Activated CD4-positive, CD25-positive, alpha-beta regulatory T cell (primary cell): ENCODE data around the gene ZNF814.
"Not testable (repeated sequence)": the region's sequence is repeated elsewhere in the genome, so short reads cannot be mapped to it uniquely, and the experiment has no call there.

ENCODE experiments used
- DNase-seq, 4 experiments: peaks; one replicate each; lab custom pipeline; 2025; lab: John Stamatoyannopoulos, UW

Gene ZNF814

DNA sequence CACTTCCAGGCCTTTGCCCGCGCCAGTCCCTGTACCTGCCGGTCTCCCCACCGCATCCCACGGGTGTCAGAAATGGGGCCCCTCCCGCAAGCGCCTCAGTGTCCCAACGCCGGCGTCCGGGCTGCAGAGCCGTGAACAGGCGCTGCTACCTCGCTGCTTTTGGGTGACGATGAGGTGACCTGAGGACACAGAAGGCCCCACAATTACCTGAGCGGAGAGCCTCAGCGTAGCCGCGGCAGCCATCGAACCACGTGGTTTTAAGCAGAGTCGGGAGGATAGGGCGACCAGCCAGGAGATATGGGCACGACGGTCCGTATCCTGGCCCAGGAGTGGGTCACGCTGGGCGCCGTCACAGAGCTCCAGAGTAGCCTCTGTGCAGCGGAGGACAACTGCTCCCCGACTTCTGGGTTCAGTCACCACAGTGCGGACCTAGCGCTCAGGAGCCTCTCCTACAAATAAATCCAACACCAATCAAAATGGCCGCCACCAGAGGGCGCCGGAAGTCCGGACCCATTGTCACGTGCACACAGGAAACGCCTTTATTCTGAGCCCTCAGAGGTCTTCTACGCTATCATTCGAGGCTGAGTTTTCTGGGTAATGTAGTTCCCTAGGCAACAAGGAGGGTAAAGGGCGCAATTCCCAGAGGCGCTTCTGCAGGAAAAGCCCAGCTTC lies at the start of gene ZNF814:
Gene ZNF814, minus strand, starts transcription at position 478 of the 672 bp plus-strand sequence. Its CDS starts 235 bp downstream, at position 243.
- DNase-seq: peak; percentile 40 to 68 (median 58)

- no peak for DNase-seq
These were observed 46.9 kb upstream of the ZNF814 start for GRCh38 chr19:57935731-57936130.

- DNase-seq: no peak
These were observed 46.2 kb upstream of the ZNF814 start, which contains the start of gene ZNF418 for GRCh38 chr19:57934820-57935665. ZNF418 (minus strand) TSS chr19:57935402; CDS start chr19:57933822, 1,580 bp downstream.

- DNase-seq: no peak
These were observed 38.8 kb upstream of the ZNF814 start for GRCh38 chr19:57927587-57927986.

- peak; percentile 51 to 69 (median 63) for DNase-seq
These were observed 27.5 kb upstream of the ZNF814 start, which contains the start of gene ZNF417 for GRCh38 chr19:57916168-57916995. ZNF417 (minus strand) TSS chr19:57916592; CDS start chr19:57916411, 181 bp downstream.

DNA sequence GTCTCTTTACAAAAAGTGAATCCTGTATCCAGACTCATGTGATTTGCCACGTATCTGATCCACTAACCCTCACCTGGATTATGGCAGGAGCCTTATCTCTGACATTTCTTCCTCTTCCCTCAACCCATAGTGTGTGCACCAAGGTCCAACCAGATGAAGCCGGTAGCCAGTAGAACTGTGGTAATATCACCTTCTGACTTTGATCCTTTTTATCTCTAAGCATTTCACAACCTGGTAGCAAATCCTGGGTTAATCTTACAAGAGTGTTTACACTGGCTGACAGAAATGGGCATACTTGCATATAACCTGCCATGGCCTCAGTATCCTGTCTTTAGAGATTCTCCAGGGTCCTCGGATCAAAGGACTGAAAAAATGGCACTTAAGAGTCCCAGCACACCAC lies 25.7 kb upstream of the ZNF814 start:
- no peak for DNase-seq

DNA sequence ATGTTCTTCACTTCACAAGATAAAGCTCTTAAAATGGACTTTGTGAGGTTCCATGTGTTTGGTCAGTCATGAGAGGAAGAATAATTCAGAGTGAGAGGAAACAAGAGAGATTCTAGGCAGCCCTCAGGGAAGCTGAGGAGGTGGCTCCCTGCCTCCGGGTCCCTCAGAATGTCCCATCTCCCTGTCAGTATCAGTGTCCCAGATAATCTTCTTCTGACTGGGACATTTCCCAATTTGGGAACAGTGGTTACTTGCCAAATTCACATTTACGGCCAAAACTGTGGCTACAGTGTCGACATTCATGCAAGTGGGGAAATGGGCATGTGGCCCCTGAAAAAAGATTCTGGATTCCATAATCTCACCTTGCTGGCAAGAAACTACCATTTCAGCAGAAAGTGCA lies 18.6 kb upstream of the ZNF814 start:
- DNase-seq: no peak

DNA sequence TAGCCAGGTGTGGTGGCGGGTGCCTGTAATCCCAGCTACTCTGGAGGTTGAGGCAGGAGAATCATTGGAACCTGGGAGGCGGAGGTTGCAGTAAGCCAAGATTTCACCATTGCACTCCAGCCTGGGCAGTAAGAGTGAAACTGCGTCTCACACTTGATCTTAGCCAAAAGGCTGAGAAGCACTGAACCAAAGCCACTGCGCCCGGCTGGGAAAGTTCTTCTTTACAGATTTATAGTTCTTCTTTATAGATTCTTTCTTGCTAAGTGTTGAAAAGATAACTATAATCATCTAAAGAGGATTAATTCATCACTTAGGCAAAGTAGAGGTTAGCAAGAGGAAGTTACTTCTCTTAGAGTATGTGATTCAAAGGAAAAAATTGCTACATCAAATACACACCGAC lies 16.4 kb upstream of the ZNF814 start:
- DNase-seq: no peak

DNA sequence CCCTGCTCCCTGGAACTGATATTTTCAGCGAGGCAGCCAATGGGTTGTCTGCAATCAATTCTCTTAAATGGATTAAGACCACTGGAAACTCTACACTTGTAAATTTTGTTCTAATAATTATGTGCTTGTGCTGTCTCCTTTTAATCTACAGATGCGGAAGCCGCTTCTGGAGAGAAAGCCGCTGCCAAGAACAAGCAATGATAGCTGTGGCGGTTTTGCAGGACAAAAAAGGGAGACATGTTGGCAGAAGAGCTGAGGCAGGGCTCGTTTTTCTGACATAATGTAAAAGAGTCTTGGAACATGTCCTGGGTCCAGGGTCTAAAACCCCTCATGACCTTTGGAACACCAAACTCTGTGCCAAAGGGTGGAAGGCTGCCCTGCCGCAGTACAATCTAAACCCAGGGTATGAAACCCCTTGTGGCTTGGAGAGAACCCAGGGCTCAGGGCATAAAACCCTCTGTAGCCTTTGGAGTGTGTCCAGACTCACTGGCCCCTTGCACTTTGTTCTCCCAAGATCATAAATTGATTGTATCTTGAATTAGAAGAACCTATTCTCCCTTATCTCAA lies 14.9 kb upstream of the ZNF814 start:
- DNase-seq: no peak

DNA sequence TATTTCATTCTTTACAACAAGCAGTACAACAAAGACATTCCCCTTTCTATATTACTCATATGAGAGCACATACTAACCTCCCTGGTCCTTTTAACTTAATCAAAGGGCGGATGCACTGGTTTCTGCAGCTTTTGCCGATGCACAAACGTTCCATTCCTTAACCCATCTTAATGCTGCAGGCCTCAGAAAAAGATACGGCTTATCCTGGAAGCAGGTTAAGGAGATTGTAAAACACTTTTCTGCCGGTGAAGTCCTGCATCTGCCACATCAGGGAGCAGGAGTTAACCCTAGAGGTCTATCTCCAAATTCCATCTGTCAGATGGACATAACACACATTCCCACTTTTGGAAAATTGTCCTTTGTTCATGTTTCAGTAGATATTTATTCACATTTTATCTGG lies 11.5 kb upstream of the ZNF814 start:
- no peak for DNase-seq

DNA sequence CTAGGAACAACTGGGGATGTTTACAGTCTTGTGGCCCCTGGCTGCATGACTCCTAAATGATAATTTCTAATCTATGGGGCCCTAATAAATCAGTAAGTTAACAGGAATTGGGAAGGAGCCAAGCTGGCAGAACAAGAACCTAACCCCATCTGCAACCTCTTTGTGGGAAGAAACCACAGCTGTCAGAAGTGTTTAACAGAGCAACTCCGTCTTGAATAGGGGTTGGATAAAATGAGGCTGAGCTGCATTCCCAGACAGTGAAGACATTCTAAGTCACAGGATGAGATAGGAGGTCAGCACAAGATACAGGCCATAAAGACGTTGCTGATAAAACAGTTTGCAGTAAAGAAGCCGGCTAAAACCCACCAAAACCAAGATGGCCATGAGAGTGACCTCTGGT lies 1.9 kb upstream of the ZNF814 start:
- not testable (repeated sequence) for DNase-seq

GRCh38 chr19:57888107-57888559 lies 704 bp downstream of the ZNF814 start:
- DNase-seq: no peak

- DNase-seq: no peak
These were observed 1.5 kb downstream of the ZNF814 start for GRCh38 chr19:57887195-57887941.

- DNase-seq: no peak
These were observed 2.8 kb downstream of the ZNF814 start for GRCh38 chr19:57886046-57886445.

GRCh38 chr19:57873883-57874799 lies 14.7 kb downstream of the ZNF814 start:
- not testable (repeated sequence) for DNase-seq

DNA sequence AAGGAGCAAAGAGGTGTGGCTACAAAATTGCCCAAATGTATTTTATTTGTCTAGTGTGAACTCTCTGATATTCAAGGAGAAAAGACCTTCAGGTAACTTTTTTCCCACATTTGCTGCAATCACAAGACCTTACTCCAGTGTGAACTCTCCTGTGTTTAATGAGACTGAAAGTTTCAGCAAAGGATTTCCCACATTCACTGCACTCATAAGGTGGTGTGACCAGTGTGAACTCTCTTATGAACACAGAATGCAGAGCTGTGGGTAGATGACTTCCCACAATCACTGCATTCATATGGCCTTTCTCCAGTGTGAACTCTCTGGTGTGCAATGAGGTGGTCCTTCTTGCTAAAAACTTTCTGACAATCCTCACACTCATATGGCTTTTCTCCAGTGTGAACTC lies 16.4 kb downstream of the ZNF814 start:
- DNase-seq: no peak

DNA sequence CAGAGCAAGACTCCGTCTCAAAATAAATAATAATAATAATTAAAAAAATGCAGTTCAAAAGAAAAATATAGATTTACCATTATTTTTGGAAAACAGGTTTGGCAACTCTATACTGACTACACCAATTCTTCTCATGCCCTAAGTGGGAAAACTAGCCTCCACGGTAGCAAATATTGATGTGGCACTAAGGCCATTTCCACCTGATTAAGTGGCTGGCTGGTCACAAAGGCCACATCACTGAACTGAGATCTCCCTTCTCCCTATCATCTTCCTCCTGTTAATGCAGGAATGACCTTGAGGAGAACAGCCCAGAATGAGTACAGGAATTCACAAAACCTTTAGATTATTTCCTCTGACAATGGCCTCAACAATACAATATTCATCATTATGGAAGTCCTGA lies 18.6 kb downstream of the ZNF814 start:
- DNase-seq: no peak

DNA sequence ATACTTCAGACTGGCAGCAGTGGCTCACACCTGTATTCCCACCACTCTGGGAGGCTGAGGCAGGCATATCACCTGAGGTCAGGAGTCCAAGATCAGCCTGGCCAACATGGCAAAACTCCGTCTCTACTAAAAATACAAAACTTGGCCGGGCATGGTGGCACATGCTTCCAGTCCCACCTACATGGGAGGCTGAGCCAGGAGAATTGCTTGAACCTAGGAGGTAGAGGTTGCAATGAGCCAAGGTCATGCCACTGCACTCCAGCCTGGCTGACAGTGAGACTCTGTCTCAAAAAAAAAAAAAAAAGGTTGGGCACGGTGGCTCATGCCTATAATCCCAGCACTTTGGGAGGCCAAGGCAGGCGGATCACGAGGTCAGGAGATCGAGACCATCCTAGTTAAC lies 19.2 kb downstream of the ZNF814 start:
- not testable (repeated sequence) for DNase-seq

GRCh38 chr19:57867868-57868492 lies 20.9 kb downstream of the ZNF814 start:
- no peak for DNase-seq
